Epithelial cell of prostate (primary cell): Measurements from ENCODE around the gene MAD1L1.
"Not testable (repeated sequence)": the region's sequence is repeated elsewhere in the genome, so short reads cannot be mapped to it uniquely, and the experiment has no call there.

Source experiments
- DNase-seq: peaks from one replicate; pipeline ENCODE4 v3.0.0-alpha.2; 2011; ENCODE audit warnings: low read depth, low spot score
- H3K27ac ChIP-seq: fragments of 450-650 bp; 2 replicates; pipeline ENCODE4 v1.5.1; 2017; ENCODE audit warnings: mild to moderate bottlenecking

The MAD1L1 gene

DNA sequence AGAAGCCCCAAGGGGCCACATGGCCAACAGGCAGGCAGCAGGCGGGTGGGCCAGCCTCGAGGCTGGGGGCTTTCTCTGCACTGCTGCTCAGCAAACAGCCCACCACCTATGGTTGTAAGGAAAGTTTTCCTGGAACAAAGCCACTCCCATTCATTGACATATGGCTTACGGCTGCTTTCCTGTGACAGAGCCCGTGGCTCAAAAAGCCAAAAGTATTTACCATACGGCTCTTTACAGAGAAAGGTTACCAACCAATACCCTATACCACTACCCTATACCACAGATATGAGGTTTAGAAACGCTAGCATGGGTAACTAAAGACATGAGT is 152.7 kb downstream of the MAD1L1 start:
- DNase-seq = no peak
- H3K27ac ChIP-seq = no peak overlapping the region

DNA sequence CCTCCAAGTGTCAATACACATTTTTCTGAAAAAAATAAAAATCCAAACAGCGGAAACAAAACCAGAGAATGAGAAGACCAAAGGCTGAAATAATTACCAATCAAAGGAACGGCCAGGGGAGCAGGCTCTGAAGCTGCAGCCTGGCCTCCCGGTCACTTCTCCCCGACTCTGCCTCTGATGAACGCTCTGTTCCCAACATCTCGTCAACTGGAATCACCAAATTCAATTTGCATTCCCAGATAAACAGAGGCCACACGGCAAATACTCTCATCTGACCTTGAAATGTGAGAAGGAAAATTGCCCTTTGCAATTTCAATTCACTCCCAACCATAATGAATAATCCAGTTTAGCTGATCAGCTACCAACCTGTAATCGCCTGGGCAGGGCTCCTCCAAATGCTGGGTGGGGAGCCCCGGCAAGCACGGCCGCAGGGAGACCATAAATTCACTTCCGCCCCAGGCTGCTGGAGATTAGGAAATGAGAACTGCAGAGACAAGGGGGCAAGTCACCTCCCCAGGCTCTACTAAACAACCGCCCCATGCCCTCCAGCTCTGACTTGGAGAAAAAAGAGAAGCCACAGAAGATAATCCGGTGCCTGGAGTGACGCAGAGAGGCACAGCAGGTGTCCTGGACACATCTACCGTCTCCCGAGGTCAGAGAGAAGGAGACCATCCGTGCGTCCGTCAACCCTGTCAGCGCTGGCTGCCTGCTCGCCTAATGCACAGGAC is 153.2 kb downstream of the MAD1L1 start:
- DNase-seq = no peak
- no peak overlapping the region for H3K27ac ChIP-seq

DNA sequence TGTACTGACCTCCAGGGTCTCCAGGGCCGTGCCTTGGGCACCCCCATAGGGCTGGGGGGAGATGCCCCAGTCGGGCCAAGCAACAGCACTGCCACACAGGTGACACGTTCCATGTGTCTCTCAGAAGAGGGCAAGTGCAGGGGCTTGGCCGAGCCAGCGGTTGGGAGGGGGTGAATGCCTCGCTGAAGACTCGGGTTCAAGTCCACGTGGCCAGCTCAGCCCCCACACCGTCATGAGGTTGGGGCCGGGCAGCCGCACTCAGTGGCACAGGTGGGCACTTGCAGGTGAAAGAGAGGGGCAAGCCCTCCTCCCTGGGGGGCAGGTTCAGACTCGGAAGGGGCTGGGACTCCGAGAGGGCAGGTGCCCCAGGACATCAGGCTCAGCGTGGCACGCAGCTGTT is 153.8 kb downstream of the MAD1L1 start:
- DNase-seq = no peak
- H3K27ac ChIP-seq = no peak overlapping the region

DNA sequence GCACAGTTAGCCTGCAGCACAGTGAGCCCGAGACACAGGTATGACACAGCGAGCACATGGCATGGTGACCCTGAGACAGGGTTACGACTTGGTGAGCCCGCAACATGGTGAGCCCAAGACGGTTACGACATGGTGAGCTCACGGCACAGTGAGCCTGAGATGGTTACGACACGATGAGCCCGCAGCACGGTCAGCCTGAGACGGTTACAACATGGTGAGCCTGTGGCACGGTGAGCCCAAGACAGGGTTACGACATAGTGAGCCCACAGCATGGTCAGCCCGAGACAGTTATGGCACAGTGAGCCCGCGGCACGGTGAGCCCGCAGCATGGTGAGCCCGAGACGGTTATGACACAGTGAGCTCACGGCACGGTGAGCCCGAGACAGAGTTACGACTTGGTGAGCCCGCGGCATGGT is 156.1 kb downstream of the MAD1L1 start:
- DNase-seq = no peak
- H3K27ac ChIP-seq = no peak overlapping the region

DNA sequence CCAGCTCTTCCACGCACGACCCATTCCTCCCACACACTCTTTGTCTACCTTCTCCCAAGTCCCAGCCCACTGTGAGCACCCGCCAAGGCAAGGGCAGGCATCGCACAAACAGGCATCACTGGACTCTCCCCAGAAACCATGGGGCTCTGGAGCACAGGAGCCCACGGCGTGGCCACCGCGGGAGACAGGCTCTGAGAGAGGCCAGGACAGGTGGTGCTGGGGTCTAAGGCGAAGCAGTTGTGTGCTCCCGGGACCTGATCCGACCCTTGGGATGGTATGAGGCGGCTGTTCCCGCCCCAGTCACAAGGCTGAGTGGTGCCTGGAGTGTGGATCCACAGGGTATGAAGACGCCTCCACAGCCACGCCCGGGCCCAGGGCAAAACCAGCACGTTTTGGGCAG is 156.9 kb downstream of the MAD1L1 start:
- DNase-seq = no peak
- H3K27ac ChIP-seq = no peak overlapping the region

DNA sequence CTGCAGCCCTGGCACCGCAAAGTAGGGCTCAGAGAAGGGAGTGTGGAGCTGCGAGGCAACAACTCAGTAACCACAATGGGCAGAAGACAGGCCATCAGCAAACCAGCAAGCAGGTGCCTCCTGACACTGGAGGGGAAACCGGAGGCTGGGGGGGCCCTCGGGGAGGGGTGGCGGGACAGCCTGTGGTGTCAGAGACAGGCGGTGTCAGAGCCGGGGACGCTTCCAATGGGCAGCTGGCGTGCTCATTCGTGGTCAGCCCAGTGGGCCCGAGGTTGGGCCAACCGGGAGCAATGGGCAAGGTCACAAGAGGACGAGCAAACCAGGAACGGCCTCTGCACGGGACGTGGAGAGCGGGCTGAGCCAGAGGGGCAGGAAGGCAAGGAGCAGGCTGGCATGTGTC is 158.1 kb downstream of the MAD1L1 start:
- no peak for DNase-seq
- no peak overlapping the region for H3K27ac ChIP-seq

DNA sequence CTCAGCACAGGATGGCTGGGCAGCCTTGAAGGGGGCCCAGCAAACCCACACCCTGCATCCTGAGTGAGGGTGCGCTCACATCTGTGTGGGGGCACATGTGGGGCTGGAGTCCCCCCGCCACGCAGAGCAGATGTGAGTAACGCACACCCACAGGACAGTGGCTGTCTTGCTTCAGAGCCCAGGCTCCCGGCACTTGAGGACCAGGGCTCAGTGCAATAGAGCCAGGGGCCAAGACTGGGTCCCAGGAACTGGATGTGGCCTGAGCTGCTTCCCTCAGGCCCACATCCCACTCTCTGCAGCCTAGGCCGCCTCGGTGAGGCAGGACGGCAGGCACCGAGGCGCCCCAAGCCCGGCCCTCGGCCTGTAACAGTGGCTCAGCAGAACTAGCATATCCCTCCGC is 159.9 kb downstream of the MAD1L1 start:
- no peak overlapping the region for H3K27ac ChIP-seq
- no peak for DNase-seq

DNA sequence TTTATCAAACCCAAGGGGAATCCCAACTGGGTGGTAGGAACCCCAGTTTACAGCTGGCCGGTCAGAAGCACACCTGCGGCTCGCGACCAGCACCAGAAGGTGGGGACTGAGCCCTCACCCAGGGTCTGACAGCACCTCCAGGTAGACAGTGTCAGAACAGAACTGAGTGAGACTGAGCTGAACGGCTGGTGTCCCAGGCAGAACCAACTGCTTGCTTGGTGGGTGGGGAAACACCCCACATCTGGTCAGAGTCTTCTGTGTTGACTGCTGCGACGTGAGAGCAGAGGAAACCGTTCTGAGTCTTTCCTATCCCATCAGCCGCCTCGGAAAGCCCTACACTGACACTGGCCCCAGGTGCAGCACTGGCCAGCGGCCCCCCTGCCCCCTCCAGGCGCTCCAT is 160.7 kb downstream of the MAD1L1 start:
- H3K27ac ChIP-seq = no peak overlapping the region
- DNase-seq = no peak

DNA sequence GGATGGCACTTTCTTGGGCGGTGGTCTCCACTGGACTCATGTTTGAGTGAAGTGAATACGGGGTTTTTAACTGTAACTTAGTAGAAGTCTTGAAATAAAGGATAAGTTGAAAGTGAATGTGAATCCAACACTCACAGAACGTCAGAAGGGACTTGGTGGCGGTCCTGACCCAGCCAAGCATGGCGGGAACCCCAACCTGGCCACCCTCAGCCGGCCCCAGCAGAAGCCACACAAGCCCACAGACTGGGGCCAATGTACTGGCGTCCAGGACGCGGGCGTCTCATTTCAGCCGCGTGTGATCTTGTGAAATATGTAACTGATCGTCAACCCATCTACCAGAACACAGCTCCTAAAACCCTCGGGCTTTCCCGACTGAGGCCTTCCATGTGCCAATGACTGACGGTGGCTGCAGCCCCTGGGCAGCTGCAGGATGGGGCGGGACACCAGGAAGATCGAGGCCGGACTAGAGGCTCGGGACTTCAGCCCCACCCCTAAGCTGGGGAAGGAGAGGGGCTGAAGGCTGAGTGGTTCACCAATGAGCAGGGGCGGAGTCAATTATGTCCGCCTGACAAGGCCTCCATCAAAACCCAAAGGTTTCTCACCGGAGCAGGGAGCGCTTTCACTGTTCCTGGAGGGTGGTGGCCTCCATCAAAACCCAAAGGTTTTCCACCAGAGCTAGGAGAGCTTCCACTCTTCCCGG is 161.5 kb downstream of the MAD1L1 start:
- no peak for DNase-seq
- H3K27ac ChIP-seq = no peak overlapping the region

DNA sequence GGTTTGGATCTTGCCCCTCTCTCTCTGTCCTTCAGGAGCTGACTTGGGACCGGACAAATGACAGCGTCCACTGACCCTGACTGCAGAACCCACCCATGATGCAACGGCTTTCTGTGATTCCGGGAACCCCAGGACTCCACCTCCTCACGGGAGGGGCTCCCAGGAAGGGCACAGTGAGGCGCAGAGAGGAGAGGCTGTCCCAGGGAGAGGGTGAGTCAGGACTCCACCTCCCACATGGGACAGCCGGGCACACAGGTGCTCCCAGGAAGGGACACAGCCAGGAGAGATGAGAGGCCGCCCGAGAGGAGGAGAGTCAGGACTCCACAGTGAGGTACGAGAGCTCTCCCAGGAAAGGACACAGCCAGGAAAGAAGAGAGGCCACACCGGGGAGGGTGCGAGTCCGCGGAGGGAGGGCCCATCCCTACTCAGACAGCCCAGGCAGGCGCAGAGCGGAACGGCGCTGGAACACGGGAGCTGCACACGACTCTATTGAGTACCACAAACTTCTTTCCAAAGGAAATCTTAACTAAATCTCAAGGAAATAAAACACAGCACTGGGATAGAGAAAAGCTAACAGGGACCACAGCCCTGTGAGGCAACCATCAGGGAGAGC is 162.5 kb downstream of the MAD1L1 start:
- no peak for DNase-seq
- H3K27ac ChIP-seq = no peak overlapping the region

DNA sequence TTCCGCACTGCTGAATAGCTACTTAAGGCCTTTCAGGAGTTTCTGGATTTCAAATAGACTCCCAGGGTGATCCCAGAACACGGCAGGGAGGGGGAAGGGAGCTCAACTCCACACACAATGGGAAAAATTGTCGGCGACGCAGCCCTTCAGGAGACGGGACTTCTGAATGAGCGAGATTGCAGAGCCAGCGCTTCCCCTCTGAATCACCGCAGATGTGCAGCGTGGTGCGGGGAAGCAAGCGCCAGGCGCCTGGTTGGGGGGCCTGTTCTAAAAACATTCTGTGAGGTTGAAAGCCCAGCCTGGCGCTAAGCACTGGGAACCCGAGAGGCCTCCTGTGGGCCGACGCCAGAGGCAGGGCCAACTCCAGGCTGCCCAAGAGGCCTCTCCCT is 163.3 kb downstream of the MAD1L1 start:
- no peak for DNase-seq
- H3K27ac ChIP-seq = no peak overlapping the region

DNA sequence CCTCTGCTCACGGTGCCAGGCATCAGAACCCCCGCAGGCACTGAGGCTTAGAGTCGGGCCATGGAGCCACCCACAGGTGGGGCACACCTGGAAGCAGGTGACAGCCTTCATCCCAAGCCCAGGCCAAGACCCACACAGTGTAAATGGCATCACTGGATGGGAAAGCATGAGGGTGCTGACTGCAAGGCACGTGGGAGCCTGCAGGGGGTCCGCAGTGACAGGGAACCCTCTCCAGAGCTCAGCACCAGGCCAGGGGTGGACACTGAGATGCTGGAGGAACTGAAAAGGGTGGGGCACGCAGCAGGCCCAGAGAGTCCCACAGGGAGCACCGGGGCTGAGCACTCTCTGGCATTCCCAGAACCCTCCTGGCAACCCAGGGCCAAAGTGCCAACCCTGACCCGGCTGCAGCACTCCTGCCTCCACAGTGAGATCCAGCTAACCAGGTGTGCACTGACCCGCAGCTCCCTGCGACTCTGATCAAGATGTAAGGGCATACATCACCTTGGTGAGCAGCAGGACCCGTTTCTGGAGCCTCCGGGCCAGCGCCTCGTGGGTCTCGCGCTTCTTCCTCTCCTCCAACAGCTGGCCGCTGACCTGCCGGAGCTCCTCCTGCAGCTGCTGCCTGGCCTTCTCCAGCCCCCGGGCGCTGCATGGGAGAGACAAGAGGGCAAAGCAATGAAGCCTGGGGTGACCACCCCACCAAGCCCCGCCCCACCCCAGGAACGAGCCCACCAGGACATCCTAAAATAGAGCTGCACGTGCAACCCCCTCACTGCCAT is 163.9 kb downstream of the MAD1L1 start:
- no peak overlapping the region for H3K27ac ChIP-seq
- no peak for DNase-seq

DNA sequence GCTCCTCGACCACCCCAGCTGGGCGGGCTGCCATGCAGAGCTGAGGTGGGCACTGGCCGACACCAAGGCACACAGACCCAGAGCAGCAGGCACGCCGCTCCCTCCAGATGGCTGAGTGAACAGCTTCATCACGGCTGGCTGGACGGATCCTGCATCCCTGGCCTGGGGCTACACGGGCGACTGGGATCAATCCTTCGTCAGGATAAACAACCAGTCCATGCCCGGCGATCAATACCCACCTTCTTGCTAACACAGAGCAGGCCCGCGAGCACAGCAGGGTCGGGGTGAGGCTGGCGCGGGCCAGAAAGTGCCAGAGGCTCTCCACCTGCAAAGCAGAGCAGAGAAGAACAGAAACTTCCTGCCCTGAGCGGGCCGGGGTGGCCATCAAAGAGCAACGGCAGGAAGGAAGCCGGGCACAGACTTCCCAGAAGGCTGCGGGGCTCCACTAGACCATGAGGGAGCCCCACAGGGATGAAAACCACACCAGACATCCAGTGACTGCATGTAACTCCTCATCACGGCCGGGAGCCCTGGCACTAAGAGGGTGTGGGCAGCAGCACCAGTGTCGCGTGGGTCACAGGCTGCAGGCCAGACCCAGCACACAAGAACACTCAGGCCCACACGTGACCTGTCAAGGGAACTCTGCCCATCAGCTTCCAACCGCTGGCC is 166.4 kb downstream of the MAD1L1 start:
- DNase-seq = no peak
- H3K27ac ChIP-seq = no peak overlapping the region

DNA sequence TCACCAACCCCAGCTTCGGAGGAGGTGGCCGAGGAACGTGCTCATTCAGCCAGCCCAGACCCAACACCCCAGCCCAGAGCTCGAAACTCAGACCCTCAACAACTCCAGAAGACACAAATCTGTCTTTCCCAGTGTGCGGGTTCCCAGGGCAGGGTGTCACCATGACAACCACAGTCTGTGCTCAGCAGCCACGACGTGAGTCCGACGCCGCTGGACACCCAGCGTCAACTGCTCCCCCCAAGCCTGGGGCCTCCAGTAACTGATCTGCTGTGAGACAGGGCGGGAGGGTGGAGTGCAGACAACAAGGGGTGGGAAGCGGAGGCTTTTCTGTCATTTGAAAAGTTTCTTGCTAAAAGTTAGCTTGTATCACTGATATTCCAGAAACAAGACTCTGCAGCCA is 167.2 kb downstream of the MAD1L1 start:
- DNase-seq = no peak
- H3K27ac ChIP-seq = no peak overlapping the region

DNA sequence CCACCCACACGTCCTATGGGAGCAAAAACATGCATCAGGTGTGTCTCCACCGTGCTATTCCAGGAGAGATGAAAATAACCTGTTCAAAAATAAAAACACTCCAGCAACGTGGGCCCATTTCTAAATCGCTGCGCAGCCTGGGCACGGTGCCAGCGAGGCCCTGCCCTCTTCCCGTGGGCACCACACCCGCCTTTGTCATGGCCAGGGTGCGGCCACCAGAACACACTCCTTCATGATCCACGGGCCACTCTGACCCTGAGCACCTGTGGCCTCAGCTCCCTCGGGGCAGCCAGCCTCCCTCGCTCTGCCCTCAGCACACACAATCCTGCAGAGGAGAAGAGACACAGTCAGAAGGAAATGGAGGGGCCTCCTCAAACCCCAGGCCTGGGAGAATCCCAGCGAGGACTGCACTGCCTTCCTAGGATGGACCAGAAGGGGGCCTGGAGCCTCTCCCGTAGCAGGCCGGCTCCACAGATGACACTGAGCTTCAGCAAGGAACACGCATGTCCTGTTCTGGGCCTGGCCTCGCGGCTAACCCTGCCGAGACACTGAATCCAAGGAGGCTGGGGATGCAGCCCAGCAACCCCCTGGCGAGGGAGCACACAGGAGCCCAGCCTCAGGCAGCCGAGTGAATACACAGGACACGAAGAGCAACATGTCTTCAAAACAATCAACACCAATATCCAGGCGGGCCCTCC is 169.0 kb downstream of the MAD1L1 start:
- DNase-seq = no peak
- H3K27ac ChIP-seq = no peak overlapping the region

DNA sequence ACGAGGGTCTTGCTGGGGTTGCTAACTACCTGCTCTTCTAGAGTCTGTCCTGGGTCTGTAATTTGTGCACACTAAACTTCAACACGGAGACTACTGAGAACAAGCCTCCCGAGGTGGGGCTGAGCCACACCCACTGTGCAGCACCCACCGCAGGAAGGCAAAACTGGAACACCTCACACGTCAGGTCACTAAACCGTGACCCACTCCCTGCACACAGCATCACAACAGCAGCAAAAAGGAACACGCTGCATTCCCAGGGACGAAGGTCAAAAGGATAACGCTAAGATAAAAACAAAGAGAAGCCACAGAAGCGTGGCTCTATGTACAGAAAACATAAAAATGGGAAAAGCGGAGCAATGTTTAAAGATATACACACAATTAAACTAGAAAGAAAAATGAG is 170.1 kb downstream of the MAD1L1 start:
- H3K27ac ChIP-seq = no peak overlapping the region
- DNase-seq = no peak

DNA sequence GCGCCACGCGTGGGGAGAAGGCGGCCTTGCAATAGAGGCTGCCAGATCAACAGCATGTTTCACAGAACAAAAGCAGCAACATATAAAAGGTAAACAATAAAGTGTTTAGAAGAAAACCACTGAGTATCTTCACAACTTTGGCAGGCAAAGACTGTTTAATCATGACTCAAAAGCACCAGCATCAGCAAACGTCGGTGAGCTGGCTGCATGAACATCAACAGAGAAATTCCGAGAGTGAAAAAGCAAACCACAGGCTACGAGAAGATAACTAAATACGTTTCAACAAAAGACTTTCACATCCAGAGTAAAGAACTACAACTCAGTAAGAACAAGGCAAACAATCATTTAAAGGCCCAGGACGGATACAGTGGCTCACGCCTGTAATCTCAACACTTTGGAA is 172.0 kb downstream of the MAD1L1 start:
- no peak overlapping the region for H3K27ac ChIP-seq
- no peak for DNase-seq

DNA sequence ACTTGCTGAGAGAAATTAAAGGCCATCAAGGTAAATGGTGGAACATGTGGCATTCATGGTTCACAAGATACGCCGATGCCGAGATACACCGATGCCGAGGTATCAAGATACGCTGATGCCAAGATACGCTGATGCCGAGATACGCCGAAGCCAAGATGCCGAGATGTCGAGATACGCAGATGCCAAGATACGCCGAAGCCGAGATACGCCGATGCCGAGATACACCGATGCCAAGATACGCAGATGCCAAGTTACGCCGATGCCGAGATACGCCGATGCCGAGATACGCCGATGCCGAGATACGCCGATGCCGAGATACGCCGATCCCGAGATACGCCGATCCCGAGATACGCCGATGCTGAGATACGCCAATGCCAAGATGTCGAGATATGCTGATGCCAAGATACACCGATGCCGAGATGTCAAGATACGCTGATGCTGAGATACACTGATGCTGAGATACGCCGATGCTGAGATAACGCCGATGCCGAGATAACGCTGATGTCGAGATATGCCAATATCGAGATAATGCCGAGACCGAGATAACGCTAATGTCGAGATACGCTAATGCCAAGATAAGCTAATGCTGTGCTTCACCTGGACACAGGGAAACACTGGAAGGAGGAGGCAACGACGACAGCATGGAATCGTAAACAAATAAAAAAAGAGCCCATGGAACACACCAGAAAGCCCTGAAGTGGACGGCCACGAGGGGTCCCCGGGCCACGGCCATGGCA is 172.6 kb downstream of the MAD1L1 start:
- H3K27ac ChIP-seq = no peak overlapping the region
- DNase-seq = no peak

DNA sequence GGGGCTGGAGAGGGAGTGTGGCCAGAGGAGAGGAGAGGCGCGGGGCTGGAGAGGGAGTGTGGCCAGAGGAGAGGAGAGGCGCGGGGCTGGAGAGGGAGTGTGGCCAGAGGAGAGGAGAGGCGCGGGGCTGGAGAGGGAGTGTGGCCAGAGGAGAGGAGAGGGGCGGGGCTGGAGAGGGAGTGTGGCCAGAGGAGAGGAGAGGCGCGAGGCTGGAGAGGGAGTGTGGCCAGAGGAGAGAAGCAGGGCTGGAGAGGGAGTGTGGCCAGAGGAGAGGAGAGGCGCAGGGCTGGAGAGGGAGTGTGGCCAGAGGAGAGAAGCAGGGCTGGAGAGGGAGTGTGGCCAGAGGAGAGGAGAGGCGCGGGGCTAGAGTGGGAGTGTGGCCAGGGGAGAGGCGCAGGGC is 174.5 kb downstream of the MAD1L1 start:
- DNase-seq, H3K27ac ChIP-seq: not testable (repeated sequence)
